A673 (cell line): ENCODE results near the gene HSD11B1. TPM values are rescaled to one million over a fixed set of nuclear protein-coding genes. Genes with fewer than 3 reads are reported as not detected.

Source experiments
- BruUV-seq: library from RNA; stranded (reverse); fragments of 400-500 nt; replicated peaks from 2 replicates; lab custom pipeline; 2021; lab: Mats Ljungman, UMichigan
- CTCF ChIA-PET: fragments of 300-600 bp; sonication (Branson Sonifier 250); formaldehyde crosslinking; loops from one replicate; lab custom pipeline; 2022; ENCODE audit warnings: antibody characterized with exemption; lab: Charles Lee
- POLR2A ChIA-PET: fragments of 300-600 bp; sonication (Branson Sonifier 250); formaldehyde crosslinking; loops from one replicate; lab custom pipeline; 2022; ENCODE audit warnings: antibody characterized with exemption; ENCODE audit not compliant: low non-redundant PET; lab: Charles Lee
- DNase-seq: peaks from one replicate; pipeline ENCODE4 v3.0.0-alpha.2; 2015; ENCODE audit warnings: low spot score
- H3K27ac ChIP-seq: fragments of 200-600 bp; sonication (generic); 2 replicates; pipeline ENCODE4 v1.5.1; 2016; ENCODE audit warnings: mixed run types, low read depth, mild to moderate bottlenecking, mixed read lengths, antibody characterized with exemption, low read length; ENCODE audit not compliant: poor library complexity, severe bottlenecking
- H3K27me3 ChIP-seq: fragments of 200-600 bp; sonication (generic); replicated peaks from 2 replicates; pipeline ENCODE4 v1.6.1; 2017; ENCODE audit warnings: mixed run types, low read depth, mild to moderate bottlenecking, mixed read lengths, antibody characterized with exemption, low read length; ENCODE audit not compliant: insufficient read depth, poor library complexity
- H3K36me3 ChIP-seq: fragments of 200-600 bp; sonication (generic); 2 replicates; pipeline ENCODE4 v1.6.1; 2016; ENCODE audit warnings: mixed run types, mild to moderate bottlenecking, mixed read lengths, antibody characterized with exemption, low read length; ENCODE audit not compliant: insufficient read depth, poor library complexity, severe bottlenecking
- H3K4me1 ChIP-seq: fragments of 200-600 bp; sonication (generic); 2 replicates; pipeline ENCODE4 v1.6.1; 2017; ENCODE audit warnings: mixed run types, mild to moderate bottlenecking, mixed read lengths, antibody characterized with exemption, low read length; ENCODE audit not compliant: insufficient read depth, poor library complexity, severe bottlenecking
- H3K4me3 ChIP-seq: fragments of 200-600 bp; sonication (generic); 2 replicates; pipeline ENCODE4 v1.5.1; 2016; ENCODE audit warnings: low read depth, mixed run types, mild to moderate bottlenecking, mixed read lengths, low read length; ENCODE audit not compliant: poor library complexity, severe bottlenecking
- H3K9me3 ChIP-seq: fragments of 200-600 bp; sonication (generic); 2 replicates; pipeline ENCODE4 v1.6.1; 2016; ENCODE audit warnings: mixed run types, low read depth, mild to moderate bottlenecking, mixed read lengths, antibody characterized with exemption, low read length; ENCODE audit not compliant: poor library complexity, severe bottlenecking
- CTCF ChIP-seq: fragments of 300-800, 200-600 bp; sonication (generic); conservative IDR thresholded peaks from 2 replicates; pipeline ENCODE4 v1.5.1; 2017; ENCODE audit warnings: low read depth, mild to moderate bottlenecking, antibody characterized with exemption, low read length, moderate library complexity, mixed read lengths
- EZH2 ChIP-seq: fragments of 200-600 bp; sonication (generic); IDR thresholded peaks from 2 replicates; pipeline ENCODE4 v1.6.1; 2017; ENCODE audit warnings: borderline replicate concordance, low read depth, mild to moderate bottlenecking, mixed read lengths, antibody characterized with exemption, low read length; ENCODE audit not compliant: poor library complexity, severe bottlenecking
- intact Hi-C: fragments of 100-400 bp; cut with micrococcal nuclease; formaldehyde crosslinking; loops from one replicate; pipeline ENCODE4 v1.10.0; 2022; ENCODE audit not compliant: unreplicated experiment
- total RNA-seq: library from RNA; stranded (reverse); gene quantifications from 2 replicates; pipeline ENCODE4 v1.2.3, GENCODE V29; 2021

Gene HSD11B1
- total RNA-seq, 1 experiment from 2014 or later = not detected

DNA sequence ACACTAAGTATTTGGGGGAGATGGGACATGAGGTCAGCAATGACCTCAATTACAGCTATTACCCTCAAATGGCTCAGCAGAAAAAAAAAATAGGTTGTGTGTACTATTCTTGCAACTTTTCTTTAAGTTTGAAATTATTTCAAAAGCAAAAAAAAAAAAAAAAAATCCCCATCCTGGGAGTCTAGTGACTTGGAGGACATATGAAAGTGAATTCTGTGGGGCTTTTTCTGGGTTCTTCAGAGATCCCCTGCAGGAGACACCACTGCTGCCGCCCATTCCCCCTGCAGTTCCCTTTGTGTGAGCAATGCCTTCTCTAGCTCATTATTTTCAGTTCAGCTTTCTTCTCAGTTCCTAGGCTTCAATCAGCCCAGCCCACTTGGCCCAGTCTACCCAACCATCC is 16.7 kb downstream of the HSD11B1 start:
- no peaks in the 10 kb centered on the region for H3K27me3 ChIP-seq
- no peak for TF ChIP-seq EZH2
- TF ChIP-seq CTCF = no peak
- ChIA-PET POLR2A (no interaction called here), CTCF (interaction anchor here (0.6 kb wide), 1 partner anchor 138 kb away, joined by 10 read pairs; the partner anchor contains the start of gene CAMK1G)
- H3K27ac ChIP-seq = no peak overlapping the region
- H3K36me3 ChIP-seq = no peaks in the 10 kb centered on the region
- no peaks in the 10 kb centered on the region for H3K9me3 ChIP-seq
- no TSS peak for BruUV-seq
- no peak for DNase-seq
- intact Hi-C loops = no loop called here
- peaks cover 4% of the 10 kb centered on the region for H3K4me1 ChIP-seq
- no peak overlapping the region for H3K4me3 ChIP-seq

DNA sequence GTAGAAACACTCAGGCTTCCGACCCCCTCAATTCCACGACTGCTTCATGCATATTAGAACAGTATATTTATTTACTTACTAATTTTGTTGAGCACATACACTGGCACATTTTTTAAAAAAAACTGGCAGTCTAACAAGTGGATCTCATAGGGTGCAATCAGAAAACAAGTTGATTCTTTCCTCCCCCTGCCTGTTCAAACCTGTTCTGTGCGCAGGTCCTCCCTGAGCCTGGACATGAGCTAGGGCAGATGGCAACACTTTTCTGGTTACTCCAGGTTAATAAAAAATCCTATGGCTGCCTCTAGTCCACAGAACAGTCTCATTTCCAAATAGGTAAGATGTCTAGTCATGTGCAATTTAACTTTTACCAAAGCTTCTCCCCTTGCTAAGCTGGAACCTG is 18.6 kb downstream of the HSD11B1 start:
- TF ChIP-seq EZH2 (no peak), CTCF (no peak)
- Histone ChIP-seq H3K27ac (no peak overlapping the region), H3K9me3 (no peaks in the 10 kb centered on the region), H3K36me3 (no peaks in the 10 kb centered on the region), H3K27me3 (no peaks in the 10 kb centered on the region), H3K4me3 (no peak overlapping the region), H3K4me1 (peaks cover 4% of the 10 kb centered on the region)
- POLR2A ChIA-PET = no interaction called here
- CTCF ChIA-PET = no interaction called here
- DNase-seq = no peak
- intact Hi-C loops = no loop called here
- BruUV-seq = no TSS peak

- intact Hi-C loops = no loop called here
- Histone ChIP-seq H3K4me3 (no peak overlapping the region), H3K27me3 (no peaks in the 10 kb centered on the region), H3K36me3 (no peaks in the 10 kb centered on the region), H3K27ac (no peak overlapping the region), H3K9me3 (no peaks in the 10 kb centered on the region), H3K4me1 (peaks cover 4% of the 10 kb centered on the region)
- no peak for TF ChIP-seq CTCF
- no peak for TF ChIP-seq EZH2
- DNase-seq = no peak
- ChIA-PET POLR2A (interaction anchor here (1.0 kb wide), 1 partner anchor 67 kb away, joined by 3 read pairs; no protein-coding TSS in a partner anchor), CTCF (no interaction called here)
- no TSS peak for BruUV-seq
These were observed 19.4 kb downstream of the HSD11B1 start for GRCh38 chr1:209723756-209724693.
